Left lung (tissue), 10 donors: Measurements from ENCODE around the gene RBM39. TPM values are rescaled to one million over a fixed set of nuclear protein-coding genes. Genes with fewer than 3 reads are reported as not detected.
A peak's percentile ranks its signal among the peaks of the same experiment; 100 is the strongest.

Experiments used
- ATAC-seq: fragments of 200-7000 bp; cut with Tn5 transposase; one replicate; pipeline ENCODE4 v1.9.1; 2020; ENCODE audit warnings: moderate library complexity
- DNase-seq, 4 donors: peaks; one replicate each; pipeline ENCODE4 v3.0.0-alpha.2; 2013 to 2020
- H3K27ac ChIP-seq, 2 donors: fragments of 200-600 bp; sonication (generic) in 1 of 2; one replicate each; pipeline versions ENCODE4 v1.5.0 to v1.8.0; 2020 to 2021
- H3K27me3 ChIP-seq, 2 donors: fragments of 200-600 bp; sonication (generic) in 1 of 2; one replicate each; pipeline versions ENCODE4 v1.5.0 to v1.8.0; 2020 to 2021
- H3K36me3 ChIP-seq, 2 donors: fragments of 200-600 bp; sonication (generic) in 1 of 2; one replicate each; pipeline versions ENCODE4 v1.5.0 to v1.8.0; 2020 to 2021
- H3K4me1 ChIP-seq, 2 donors: fragments of 200-600 bp; one replicate each; pipeline ENCODE4 v1.8.0; 2021
- H3K4me3 ChIP-seq, 2 donors: fragments of 200-600 bp; sonication (generic) in 1 of 2; one replicate each; pipeline versions ENCODE4 v1.5.0 to v1.8.0; 2020 to 2021; ENCODE audit warnings: mild to moderate bottlenecking in 1 of 2
- H3K9me3 ChIP-seq, 2 donors: fragments of 200-600 bp; sonication (generic) in 1 of 2; one replicate each; pipeline versions ENCODE4 v1.5.0 to v1.8.0; 2020 to 2021
- intact Hi-C, 2 donors: fragments of 100-400 bp; cut with DNase I; formaldehyde crosslinking; loops; one replicate each; pipeline versions ENCODE4 v1.11.2 to v1.14.2; 2022
- polyA plus RNA-seq, 6 donors: library from polyadenylated mRNA; unstranded; fragments of 120-200 nt; gene quantifications; one replicate each; pipeline ENCODE4 v1.2.1, GENCODE V29; 2013; ENCODE audit not compliant: insufficient read length in 6 of 6
- total RNA-seq, 2 donors: library from RNA; stranded (reverse); fragmentation: NEBNext Ultra II Directional; extraction: Animal tissue kit (Norgen Biotek cat#: 25700); gene quantifications; one replicate each; pipeline ENCODE4 v1.2.1, GENCODE V29; 2021
- TF ChIP-seq, protein P1 (sequence below), 2 donors: fragments of 200-600 bp; sonication (generic) in 1 of 2; IDR thresholded peaks; one replicate each; pipeline versions ENCODE4 v1.5.0 to v1.8.0; 2021; ENCODE audit warnings: antibody characterized with exemption in 2 of 2
- donor health status: DM: no; HTN: yes; CAD: no.
- donor health status: DM: no; HTN: no; CAD: no.

Gene RBM39
- total and polyA plus RNA-seq, 8 donors, result 242 to 744 (median 685) TPM

- DNase-seq (peak; percentile 84 to 96 (median 89)), ATAC-seq (peak; percentile 97)
- H3K27ac ChIP-seq, result peak within 1 kb of the TSS; percentile 86 to 92
- no peaks in the 10 kb centered on the region for H3K27me3 ChIP-seq
- peaks cover 10 to 32% of the 10 kb centered on the region in 2 donors for H3K4me1 ChIP-seq
- H3K4me3 ChIP-seq, result peak within 1 kb of the TSS; percentile 85 to 90
- no peaks in the 10 kb centered on the region for H3K9me3 ChIP-seq
- TF ChIP-seq, protein P1, sequence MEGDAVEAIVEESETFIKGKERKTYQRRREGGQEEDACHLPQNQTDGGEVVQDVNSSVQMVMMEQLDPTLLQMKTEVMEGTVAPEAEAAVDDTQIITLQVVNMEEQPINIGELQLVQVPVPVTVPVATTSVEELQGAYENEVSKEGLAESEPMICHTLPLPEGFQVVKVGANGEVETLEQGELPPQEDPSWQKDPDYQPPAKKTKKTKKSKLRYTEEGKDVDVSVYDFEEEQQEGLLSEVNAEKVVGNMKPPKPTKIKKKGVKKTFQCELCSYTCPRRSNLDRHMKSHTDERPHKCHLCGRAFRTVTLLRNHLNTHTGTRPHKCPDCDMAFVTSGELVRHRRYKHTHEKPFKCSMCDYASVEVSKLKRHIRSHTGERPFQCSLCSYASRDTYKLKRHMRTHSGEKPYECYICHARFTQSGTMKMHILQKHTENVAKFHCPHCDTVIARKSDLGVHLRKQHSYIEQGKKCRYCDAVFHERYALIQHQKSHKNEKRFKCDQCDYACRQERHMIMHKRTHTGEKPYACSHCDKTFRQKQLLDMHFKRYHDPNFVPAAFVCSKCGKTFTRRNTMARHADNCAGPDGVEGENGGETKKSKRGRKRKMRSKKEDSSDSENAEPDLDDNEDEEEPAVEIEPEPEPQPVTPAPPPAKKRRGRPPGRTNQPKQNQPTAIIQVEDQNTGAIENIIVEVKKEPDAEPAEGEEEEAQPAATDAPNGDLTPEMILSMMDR (IDR thresholded peaks at IDR 0.05), result no peak
- H3K36me3 ChIP-seq, result peaks cover 0 to 40% of the 10 kb centered on the region in 2 donors
- intact Hi-C loops, result no loop called here
These were observed 42.7 kb downstream of the RBM39 start, which contains the start of the genes NFS1 and ROMO1 for GRCh38 chr20:35699127-35699956. NFS1 (minus strand) TSS chr20:35699352; CDS start chr20:35699288, 64 bp downstream. ROMO1 (plus strand) TSS chr20:35699405; CDS start chr20:35699633, 228 bp downstream.

GRCh38 chr20:35698298-35699126 is 43.5 kb downstream of the RBM39 start:
- DNase-seq, result peak in 1 of 4 donors; percentile 34

DNA sequence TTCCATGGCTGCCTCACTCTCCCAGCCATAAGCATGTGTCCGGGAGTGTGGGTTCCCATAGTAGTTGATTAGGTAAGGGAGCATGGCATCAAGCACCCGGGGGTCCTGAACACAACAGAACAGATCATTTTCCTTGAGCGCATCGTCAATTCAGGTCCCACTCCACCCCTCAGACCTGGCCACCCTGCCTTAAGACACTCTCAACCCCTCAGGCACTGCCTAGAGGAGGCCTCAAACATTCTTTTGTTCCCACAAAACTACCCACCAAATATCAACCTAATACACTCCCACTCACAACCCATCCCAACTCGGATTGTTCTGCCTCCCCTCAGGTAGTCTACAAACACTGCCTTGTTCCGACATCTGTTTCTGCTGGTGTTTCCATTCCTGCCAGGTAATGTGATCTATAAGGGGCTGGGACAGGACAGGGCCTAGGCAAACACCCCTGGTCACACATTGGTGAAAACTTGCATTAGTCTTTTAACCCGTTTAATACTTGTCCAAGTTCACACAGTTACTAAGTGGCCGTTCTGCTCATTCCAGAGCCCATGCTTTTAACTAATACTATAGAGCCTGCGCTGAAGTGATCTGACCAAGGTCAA is 44.3 kb downstream of the RBM39 start:
- Histone ChIP-seq H3K36me3 (peaks cover 0 to 39% of the 10 kb centered on the region in 2 donors), H3K27me3 (no peaks in the 10 kb centered on the region), H3K9me3 (no peaks in the 10 kb centered on the region), H3K27ac (no peak overlapping the region), H3K4me3 (peak overlapping the region in 1 of 2 donors; percentile 85), H3K4me1 (peaks cover 10 to 32% of the 10 kb centered on the region in 2 donors)
- TF ChIP-seq, protein P1 (IDR thresholded peaks at IDR 0.05), result no peak
- intact Hi-C loops, result no loop called here
- DNase-seq (no peak), ATAC-seq (no peak)

More at GRCh38 chr20:35698298-35699126, 43.5 kb downstream of the RBM39 start:
- Histone ChIP-seq H3K4me1 (peaks cover 10 to 32% of the 10 kb centered on the region in 2 donors), H3K27ac (peak overlapping the region; percentile 86 to 92), H3K9me3 (no peaks in the 10 kb centered on the region), H3K27me3 (no peaks in the 10 kb centered on the region), H3K36me3 (peaks cover 0 to 40% of the 10 kb centered on the region in 2 donors), H3K4me3 (peak overlapping the region; percentile 85 to 90)
- ATAC-seq, result peak; percentile 52
- intact Hi-C loops, result no loop called here
- TF ChIP-seq, protein P1 (IDR thresholded peaks at IDR 0.05), result no peak

- Histone ChIP-seq H3K27ac (no peak overlapping the region), H3K27me3 (no peaks in the 10 kb centered on the region), H3K4me1 (peaks cover 10 to 28% of the 10 kb centered on the region in 2 donors), H3K4me3 (no peak overlapping the region), H3K9me3 (no peaks in the 10 kb centered on the region), H3K36me3 (peaks cover 0 to 43% of the 10 kb centered on the region in 2 donors)
- intact Hi-C loops, result no loop called here
- TF ChIP-seq, protein P1 (IDR thresholded peaks at IDR 0.05), result no peak
- ATAC-seq (no peak), DNase-seq (no peak)
These were observed 46.1 kb downstream of the RBM39 start for GRCh38 chr20:35695978-35696377.
